ENCODE data around the gene TAX1BP3. TPM values are rescaled to one million over a fixed set of nuclear protein-coding genes. Genes with fewer than 3 reads are reported as not detected.
"Not testable (repeated sequence)": the region's sequence is repeated elsewhere in the genome, so short reads cannot be mapped to it uniquely, and the experiment has no call there.

Gene TAX1BP3, protein sequence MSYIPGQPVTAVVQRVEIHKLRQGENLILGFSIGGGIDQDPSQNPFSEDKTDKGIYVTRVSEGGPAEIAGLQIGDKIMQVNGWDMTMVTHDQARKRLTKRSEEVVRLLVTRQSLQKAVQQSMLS
- 22.8 TPM for total RNA-seq

DNA sequence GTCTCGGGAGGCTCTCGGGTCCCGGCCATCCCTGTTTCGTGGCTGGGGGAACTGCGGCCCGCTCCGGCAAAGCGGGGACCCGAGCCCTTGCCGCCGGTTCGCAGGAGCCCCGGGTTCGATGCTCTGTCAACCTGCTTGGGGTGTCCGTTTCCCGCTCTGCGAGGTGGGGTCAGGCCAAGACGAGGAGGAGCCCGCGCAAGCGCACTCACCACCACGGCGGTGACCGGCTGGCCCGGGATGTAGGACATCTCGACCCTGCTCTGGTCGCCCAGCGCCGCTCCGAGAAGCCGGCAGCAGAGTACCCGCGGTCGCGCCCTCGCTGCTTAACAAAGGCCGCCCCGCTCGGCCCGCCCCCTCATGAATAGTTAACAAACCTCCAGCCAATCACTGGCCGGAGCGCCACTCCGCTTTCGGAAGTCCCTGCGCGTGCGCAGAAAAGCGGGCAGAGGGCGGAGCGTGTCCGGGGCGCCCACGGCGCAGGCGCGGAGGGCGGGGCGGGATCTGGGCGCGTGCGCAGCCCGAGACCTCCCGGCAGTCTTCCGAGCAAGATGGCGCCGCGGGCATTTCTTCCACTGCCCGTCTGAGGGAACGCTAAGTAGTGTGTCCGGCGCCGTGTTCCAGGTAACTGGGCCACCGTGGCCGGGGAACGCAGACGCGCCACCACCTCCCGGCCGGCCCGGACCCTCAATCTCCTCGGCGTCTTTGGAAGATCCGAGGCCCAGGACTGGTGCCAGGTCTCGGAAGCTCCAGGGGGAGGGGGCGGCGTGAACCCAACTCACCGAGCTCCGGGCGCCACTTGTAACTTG is at the start of gene TAX1BP3, which contains the start of gene EMC6:
TSS of gene TAX1BP3 (minus strand) at position 300 of the 806 bp plus-strand sequence. CDS start at position 248, 52 bp downstream.
TSS of gene EMC6 (plus strand) at position 534 of the 806 bp plus-strand sequence. CDS start 335 bp downstream, outside the sequence.
- peak; percentile 96 for DNase-seq

DNA sequence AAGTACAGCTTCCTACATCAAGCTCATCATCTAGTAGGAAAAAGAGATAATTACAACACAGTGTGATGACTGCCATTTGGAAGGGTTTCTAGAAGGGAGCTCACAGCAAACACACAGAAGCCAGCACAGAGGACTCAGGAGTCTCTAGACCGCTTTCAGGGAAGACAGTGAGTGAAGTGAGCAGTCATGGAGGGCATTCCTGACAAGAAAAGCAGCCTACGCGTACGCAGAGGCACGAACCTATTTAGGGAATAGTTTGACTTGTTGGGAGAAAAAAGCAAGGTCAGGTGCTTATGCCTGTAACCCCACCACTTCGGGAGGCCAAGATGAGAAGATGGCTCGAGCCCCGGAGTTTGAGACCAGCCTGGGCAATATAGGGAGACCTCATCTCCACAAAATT is 46.9 kb upstream of the TAX1BP3 start:
- DNase-seq: no peak

DNA sequence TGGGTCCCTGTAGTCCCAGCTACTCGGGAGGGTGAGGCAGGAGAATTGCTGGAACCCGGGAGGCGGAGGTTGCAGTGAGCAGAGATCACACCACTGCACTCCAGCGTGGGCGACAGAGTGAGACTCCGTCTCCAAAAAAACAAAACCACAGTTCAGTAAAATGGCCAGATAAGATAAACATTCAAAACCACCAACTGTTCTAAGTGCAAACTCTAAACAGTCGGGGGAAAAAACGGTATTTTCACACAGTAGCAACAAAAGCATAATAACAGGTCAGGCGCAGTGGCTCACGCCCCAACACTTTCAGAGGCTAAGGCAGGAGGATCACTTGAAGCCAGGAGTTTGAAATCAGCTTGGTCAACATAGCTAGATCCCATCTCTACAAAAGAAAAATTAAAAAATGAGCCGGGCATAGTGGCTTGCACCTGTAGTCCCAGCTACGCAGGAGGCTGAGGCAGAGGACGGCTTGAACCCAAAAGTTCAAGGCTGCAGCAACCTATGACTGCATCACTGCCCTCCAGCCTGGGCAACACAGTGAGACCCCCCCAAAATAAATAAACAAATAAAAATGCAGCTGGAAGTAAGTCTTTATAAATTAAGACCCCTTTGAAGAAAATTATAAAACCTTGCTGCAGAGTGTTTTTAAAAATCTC is 44.6 kb upstream of the TAX1BP3 start:
- DNase-seq: no peak

DNA sequence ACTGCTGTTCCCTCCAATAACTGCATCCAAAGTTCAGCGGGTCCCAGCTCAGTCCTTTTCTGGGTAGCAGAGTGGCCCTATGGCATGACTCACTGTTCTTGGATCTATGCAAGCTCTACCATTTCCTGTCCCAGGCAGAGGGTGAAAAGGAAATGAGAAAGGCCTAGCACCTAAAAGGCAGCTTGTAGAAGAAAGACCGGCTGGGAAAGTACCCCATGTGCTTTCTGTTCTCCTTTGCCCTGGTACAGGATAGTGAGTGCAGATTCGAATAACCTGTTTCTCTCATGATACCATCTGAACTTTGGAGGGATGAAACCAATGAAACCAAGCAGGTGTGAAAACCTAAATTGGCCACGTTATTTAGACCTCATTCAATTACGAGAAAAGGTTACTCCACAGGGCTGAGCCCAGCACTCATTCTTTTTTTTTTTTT is 42.6 kb upstream of the TAX1BP3 start:
- no peak for DNase-seq

DNA sequence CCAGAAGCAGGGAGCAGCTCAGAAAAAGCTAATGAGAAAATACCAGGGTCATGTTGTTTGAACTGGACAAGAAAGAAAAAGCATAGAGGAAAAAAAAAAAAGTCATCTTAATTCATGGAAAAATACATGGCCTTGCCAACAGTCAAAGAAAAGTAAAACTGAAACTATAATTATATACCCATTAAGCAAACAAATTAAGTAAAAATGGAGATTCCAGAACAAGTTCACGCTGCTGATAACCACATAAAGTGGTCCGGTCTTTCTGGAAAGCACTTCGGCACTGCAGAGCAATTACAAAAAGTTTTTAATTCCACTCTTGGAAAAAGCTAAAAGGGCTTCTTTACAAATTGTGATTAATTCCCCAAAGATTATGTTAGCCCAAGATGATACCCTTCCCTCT is 40.0 kb upstream of the TAX1BP3 start:
- DNase-seq: no peak

DNA sequence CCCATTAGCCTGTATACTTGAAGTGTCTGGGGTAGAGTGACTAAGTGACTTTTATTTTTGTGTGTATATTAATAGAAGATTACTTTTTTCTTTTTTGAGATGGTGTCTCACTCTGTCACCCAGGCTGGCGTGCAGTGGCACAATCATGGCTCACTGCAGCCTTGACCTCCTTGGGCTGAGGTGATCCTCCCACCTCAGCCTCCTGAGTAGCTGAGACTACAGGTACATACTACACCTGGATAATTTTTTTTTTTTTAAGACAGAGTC is 37.3 kb upstream of the TAX1BP3 start:
- DNase-seq: not testable (repeated sequence)

DNA sequence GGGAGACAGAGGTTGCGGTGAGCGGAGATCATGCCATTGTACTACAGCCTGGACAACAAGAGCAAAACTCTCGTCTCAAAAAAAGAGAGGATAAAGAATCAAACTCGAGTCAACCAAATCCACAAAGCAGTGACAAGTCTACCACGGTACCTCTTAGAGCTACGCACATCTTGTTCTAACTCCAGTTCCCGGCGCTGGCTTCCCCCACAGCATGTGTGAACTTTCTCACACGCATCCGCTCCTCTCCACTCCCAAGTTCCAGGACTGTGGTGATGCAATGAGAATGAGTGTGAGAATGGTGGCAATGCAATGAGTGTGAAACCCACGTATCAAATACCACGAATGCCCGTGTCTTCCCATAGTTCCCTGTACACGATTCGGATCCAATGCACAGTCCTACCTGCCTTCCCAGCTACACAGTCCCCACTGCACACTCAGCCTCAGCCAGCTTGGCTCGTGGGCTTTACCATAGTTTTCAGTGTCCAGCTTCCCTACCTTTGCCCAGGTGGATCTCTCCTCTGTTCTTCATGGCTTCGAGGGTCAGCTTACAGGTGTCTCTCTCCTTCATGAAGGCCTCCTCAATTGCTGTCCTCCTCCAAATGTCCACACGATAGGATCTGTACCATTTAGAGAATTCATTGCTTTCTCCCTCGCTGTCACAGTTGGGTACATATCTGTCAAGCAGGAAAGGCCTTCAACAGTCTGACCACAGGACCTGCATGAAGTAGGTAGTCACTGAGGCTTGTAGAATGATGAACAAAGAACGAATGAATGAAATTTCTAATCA is 36.7 kb upstream of the TAX1BP3 start:
- no peak for DNase-seq

DNA sequence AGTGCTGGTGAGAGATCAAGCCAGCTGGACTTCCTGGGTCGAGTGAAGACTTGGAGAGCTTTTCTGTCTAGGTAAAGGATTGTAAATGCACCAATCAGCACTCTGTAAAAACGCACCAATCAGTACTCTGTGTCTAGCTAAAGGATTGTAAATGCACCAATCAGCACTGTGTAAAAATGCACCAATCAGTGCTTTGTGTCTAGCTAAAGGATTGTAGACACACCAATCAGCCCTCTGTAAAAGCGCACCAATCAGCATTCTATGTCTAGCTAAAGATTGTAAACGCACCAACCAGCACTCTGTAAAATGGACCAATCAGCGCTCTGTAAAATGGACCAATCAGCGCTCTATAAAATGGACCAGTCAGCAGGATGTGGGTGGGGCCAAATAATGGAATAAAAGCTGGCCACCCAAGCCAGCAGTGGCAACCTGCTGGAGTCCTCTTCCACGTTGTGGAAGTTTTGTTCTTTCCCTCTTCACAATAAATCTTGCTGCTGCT is 33.7 kb upstream of the TAX1BP3 start:
- not testable (repeated sequence) for DNase-seq

DNA sequence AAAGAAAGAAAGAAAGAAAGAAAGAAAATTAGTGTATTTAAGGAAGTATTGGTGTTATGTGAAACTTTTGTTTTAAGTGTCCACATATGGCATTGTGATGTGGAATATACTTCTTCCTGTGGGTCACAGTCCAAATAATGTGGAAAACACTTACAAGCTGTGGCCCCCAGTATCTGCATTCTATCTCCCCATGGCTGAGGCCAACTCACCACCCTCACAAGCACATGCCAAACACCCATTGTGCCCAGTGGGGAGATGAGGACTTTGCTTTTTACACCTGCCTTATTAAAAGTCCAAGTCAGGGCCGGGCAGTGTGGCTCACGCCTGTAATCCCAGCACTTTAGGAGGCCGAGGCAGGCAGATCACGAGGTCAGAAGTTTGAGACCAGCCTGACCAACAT is 31.6 kb upstream of the TAX1BP3 start:
- DNase-seq: no peak

DNA sequence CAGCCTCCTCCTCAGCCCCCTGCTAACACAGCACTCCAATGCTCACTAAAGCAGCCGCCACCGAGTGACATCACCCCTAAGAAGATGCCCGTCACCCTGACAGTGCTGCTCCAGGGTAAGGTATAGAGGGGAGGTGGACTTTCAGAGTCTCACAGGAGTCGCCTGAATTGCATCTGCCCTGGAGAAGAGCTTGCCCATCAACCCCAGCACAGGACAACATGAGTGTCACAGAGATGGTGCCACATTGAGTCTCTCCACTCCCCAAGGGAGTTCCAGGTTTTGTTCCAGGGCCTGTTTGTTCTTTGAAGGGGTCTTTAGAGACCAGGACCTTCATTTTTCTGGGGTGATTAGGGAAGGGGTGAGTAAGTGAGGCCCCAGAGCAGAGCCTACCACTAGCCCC is 29.8 kb upstream of the TAX1BP3 start:
- no peak for DNase-seq

DNA sequence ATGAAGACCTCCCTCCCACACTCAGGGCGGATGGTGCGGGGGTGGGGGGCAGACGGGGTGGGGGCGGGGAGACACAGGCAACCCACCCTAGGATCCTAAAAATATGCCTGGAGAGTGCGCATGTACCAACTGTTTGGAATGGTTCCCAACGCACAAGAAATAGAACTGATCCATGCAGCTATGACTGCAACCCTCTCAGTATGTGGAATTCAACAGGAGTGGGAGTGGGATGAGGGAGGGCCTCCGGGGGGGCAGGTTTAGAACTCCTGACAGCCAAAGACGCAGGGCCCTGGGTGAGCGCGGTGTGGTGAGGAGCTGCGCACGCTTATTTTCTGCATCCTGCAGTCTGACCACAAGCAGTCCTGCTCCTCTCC is 28.7 kb upstream of the TAX1BP3 start:
- no peak for DNase-seq

DNA sequence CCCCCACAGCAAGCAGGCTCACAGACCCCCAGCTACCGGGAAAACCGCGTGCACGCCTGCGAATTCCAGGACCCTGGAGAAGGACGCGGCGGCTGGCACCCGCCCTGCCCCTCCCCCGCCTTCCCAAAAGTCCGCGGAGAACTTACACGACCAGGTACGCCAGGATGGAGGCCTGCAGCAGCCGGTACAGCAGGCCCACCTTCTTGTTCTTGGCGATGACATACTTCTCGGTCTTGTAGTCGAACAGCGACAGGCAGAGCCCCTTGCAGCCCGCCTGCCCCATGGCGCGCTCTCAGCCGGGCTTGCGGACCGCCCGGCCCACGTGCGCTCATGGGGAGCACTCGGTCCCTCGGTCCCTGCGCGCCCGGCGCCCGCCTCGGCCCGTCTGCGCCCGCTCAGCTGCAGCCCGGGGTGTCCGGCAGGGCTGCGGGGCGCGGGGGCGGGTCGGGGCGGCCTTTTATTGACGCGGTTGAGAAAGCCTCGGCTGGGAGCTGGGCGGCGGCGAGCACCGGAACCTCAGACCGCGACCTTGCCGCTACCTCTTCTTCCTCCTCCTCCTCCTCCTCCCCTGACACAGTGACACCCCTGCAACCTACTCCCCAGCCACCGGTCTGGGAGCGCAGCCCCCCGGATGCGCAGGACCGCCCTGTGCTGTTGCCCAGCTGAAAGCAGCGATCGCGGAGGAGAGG is 27.5 kb upstream of the TAX1BP3 start, which contains the start of gene P2RX5:
TSS of gene P2RX5 (minus strand) at position 433 of the 689 bp plus-strand sequence. CDS start at position 283, 150 bp downstream.
- DNase-seq: no peak

DNA sequence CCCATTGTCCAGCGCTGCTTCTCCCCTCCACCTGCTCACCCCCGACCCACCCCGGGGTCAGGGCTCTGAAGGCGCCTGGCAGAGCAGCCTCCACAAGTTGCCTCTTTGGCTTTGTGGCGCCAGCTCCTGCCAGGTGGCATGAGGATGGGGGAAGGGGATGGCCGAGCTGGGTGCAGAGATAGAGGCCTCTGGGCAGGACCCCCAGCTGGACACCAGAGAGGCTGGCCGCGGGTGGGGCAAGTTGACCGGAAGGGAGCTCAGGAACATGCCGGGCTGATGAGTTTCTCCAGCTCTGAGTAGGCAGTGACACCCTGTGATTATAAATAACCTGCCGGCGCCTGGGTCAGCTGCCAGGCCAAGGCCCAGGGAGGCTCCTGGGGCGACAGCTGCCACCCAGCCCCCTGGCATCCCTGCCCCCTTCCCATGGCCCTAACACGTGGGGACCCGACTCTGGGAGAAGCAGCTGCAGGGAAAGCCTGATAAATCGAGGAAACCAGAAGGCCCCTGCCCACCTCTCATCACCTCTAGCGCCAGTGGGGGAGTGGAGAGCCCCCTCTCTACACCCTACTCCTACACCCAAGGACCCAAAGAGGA is 26.8 kb upstream of the TAX1BP3 start:
- DNase-seq: no peak

DNA sequence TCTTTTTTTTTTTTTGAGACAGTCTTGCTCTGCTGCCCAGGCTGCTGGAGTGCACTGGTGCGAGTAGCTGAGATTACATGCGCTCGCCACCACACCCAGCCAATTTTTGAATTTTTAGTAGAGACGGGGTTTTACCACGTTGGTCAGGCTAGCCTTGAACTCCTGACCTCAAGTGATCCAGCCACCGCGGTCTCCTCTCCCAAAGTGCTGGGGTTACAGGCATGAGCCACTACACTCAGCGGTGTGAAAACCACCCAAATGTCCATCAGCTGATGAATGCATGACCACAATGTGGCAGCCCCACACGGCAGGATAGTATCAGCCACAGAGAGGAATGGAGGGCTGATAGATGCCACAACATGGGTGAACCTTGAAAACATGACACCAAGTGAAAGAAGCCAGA is 25.5 kb upstream of the TAX1BP3 start:
- no peak for DNase-seq

DNA sequence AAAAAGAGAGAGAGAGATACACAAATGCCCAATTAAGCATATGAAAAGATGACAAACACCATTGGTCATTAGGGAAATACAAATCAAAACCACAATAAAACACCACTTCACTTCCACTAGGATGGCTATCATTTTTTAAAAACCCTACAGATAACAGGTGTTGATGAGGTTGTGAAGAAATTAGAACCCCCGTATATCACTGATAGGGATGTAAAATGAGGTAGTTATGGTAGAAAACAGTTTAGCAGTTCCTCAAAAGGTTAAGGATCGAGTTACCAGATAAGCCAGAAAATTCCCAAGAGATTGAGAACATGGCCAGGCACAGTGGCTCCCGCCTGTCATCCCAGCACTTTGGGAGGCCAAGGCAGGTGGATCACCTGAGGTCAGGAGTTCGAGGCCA is 24.8 kb upstream of the TAX1BP3 start:
- DNase-seq: no peak

DNA sequence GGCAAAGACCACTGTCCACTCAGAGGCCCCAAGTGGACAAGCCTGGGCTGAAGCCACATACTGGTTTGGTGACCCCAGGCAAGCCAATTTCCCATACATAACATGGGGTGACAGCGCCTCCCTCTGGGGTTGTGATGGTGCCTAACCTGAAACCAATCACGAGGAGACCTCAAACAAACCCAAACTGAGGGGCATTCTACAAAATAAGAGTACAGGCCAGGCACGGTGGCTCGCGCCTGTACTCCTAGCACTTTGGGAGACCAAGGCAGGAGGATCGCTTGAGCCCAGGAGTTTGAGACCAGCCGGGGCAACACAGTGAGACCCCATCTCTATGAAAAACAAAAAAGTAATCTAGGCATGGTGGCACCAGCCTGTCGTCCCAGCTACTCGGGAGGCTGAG is 24.0 kb upstream of the TAX1BP3 start:
- no peak for DNase-seq

DNA sequence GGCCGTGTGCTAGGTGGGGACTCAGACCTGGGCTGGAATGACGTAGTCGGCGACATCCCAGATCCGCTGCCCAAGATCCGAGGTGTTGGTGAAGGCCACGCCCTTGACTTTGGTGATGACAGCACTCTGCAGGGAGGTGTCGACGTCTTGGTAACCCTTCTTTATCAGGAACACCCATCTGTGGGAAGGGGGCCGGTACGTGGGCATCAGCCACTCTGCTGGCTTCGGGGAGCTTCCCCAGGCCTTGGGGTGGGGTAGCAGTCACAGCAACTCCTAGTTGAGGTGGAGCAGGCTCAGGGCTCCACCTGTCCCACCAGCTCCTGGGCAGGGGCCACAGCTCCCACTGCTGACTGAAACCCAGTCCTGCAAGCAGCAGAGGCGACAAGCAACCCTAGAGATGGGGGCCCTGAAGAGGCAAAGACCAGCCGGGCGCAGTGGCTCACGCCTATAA is 23.3 kb upstream of the TAX1BP3 start:
- DNase-seq: no peak

DNA sequence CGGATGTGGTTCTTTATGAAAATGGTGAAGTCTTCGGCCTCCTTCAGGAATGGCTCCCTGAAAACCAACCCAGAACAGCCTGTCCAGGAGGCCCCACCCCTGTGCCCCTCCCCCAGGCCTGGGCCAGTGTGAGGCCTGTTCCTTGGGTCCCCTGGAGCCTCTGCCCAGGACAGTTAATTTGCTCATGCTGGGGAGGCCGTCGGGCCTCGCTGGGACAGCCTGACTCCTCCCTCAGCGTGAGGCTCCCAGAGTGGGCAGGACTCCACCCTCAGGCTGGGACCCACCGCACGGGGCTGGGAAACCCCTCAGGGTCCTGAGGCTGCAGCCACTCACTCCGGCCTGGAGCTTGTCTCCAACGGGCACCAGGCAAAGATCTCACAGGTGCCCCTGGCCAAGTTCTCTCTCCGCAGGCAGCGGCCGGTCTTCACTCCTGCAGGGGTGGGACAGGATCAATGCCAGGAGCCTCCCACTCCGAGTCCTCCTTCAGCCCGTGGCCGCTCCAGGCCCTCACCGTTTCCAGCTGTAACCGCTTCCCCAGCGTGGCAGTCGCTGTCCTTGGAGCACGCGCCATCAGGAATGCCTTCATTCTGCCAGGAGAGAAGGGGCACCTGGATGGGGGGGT is 21.8 kb upstream of the TAX1BP3 start:
- no peak for DNase-seq

DNA sequence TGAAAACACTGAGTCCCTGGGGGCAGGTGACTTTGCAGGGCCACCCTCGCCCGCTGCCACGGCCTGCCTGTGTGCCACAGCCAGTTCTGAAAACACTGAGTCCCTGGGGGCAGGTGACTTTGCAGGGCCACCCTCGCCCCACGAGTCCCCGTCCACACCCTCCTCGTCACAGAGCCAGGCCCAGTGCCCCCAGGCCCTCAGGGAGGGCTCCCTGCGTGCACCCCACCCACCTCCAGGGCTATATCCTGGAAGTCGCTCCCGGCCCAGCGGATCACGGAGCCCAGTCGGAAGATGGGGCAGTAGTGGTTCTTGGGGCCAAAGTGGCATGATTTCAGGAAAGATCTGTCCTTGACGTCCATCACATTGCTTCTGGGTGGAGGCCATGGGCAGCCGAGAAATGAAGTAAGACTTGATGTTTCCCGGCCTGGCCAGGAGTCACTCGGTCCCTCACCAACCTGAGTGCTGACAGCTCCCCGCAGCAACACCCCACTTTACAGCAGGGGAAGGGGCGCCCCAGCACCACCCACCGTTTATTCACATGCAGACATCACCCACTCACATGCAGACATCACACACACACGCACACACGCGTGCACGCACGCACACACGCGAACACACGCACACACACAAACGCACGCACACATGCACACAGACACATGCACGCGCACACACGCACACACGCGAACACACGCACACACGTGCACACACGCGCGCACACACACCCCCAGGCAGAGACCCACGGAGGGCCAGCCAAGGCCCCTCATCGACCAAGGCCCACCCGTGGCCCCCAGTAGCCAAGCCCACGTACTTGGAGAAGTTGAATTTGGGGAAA is 21.1 kb upstream of the TAX1BP3 start:
- DNase-seq: no peak

DNA sequence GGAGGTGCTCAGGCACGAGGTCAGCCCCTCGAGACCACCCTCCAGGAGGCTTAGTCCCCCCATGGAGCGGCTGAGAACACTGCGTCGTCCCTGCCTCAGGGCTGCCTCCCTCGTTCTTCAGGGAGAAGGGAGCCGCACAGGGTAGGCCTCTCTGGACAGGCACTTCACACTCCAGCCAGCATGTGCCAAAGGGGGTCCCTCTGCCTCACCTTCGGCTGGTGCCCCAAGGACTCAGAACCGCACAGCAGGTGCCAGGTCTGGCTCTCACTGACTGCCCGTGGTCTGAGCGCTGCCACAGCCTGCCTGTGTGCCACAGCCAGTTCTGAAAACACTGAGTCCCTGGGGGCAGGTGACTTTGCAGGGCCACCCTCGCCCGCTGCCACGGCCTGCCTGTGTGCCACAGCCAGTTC is 20.5 kb upstream of the TAX1BP3 start:
- DNase-seq: no peak
